GM23338 (cell line): ENCODE results near the gene GUCY1A1. TPM values are rescaled to one million over a fixed set of nuclear protein-coding genes. Genes with fewer than 3 reads are reported as not detected.

Experiments used
- ATAC-seq: fragments of 200-7000 bp; cut with Tn5 transposase; 3 replicates; pipeline ENCODE4 v1.9.1; 2020
- DNase-seq: peaks from one replicate; pipeline ENCODE4 v3.0.0-alpha.2; 2015; ENCODE audit warnings: low spot score
- H2AFZ ChIP-seq: fragments of 200-600 bp; sonication (generic); 2 replicates; pipeline ENCODE4 v1.8.0; 2016; ENCODE audit warnings: antibody characterized with exemption, mild to moderate bottlenecking, moderate library complexity
- H3F3A ChIP-seq: fragments of 200-600 bp; sonication (generic); replicated peaks from 2 replicates; pipeline ENCODE4 v1.8.0; 2017; ENCODE audit warnings: antibody characterized with exemption, mixed run types, low read depth
- H3K27ac ChIP-seq: fragments of 200-600 bp; sonication (generic); 2 replicates; pipeline ENCODE4 v1.6.1; 2016; ENCODE audit warnings: low read depth
- H3K27me3 ChIP-seq: fragments of 200-600 bp; sonication (generic); 2 replicates; pipeline ENCODE4 v1.8.0; 2016; ENCODE audit warnings: mild to moderate bottlenecking, mixed run types, moderate library complexity; ENCODE audit not compliant: insufficient read depth
- H3K36me3 ChIP-seq: fragments of 200-600 bp; sonication (generic); 2 replicates; pipeline ENCODE4 v1.8.0; 2016; ENCODE audit warnings: mild to moderate bottlenecking; ENCODE audit not compliant: insufficient read depth
- H3K4me1 ChIP-seq: fragments of 200-600 bp; sonication (generic); 2 replicates; pipeline ENCODE4 v1.8.0; 2016; ENCODE audit warnings: mild to moderate bottlenecking, moderate library complexity; ENCODE audit not compliant: insufficient read depth
- H3K4me2 ChIP-seq: fragments of 200-600 bp; sonication (generic); 2 replicates; pipeline ENCODE4 v1.7.1; 2017; ENCODE audit warnings: mixed run types
- H3K4me3 ChIP-seq: fragments of 200-600 bp; sonication (generic); 2 replicates; pipeline ENCODE4 v1.6.1; 2016; ENCODE audit warnings: mixed run types
- H3K79me2 ChIP-seq: fragments of 200-600 bp; sonication (generic); replicated peaks from 2 replicates; pipeline ENCODE4 v1.8.0; 2017; ENCODE audit warnings: mild to moderate bottlenecking; ENCODE audit not compliant: insufficient read depth
- H3K9me2 ChIP-seq: fragments of 200-600 bp; sonication (generic); 2 replicates; pipeline ENCODE4 v1.8.0; 2017; ENCODE audit not compliant: insufficient read depth
- H4K20me1 ChIP-seq: fragments of 200-600 bp; sonication (generic); replicated peaks from 2 replicates; pipeline ENCODE4 v1.8.0; 2017; ENCODE audit warnings: mild to moderate bottlenecking; ENCODE audit not compliant: insufficient read depth
- H3K27ac Mint-ChIP-seq: 2 replicates; pipeline ENCODE4 v1.8.0; 2020; ENCODE audit warnings: inconsistent platforms, mild to moderate bottlenecking, moderate library complexity, mixed read lengths
- H3K27me3 Mint-ChIP-seq: 3 replicates; pipeline ENCODE4 v1.8.0; 2022; ENCODE audit warnings: low read depth, mild to moderate bottlenecking, moderate library complexity, mixed read lengths, inconsistent platforms; ENCODE audit not compliant: insufficient read depth, poor library complexity
- H3K36me3 Mint-ChIP-seq: 3 replicates; pipeline ENCODE4 v1.8.0; 2021; ENCODE audit warnings: low read depth, mild to moderate bottlenecking, inconsistent platforms, moderate library complexity, mixed read lengths
- H3K4me1 Mint-ChIP-seq: 3 replicates; pipeline ENCODE4 v1.8.0; 2020; ENCODE audit warnings: mild to moderate bottlenecking, inconsistent platforms, mixed read lengths
- H3K4me3 Mint-ChIP-seq: 3 replicates; pipeline ENCODE4 v1.8.0; 2021; ENCODE audit warnings: moderate library complexity, mild to moderate bottlenecking, inconsistent platforms, mixed read lengths
- H3K9me3 Mint-ChIP-seq: 3 replicates; pipeline ENCODE4 v1.8.0; 2020; ENCODE audit warnings: moderate library complexity, mild to moderate bottlenecking, inconsistent platforms, mixed read lengths
- CREB1 ChIP-seq: fragments of 250-450 bp; sonication (Bioruptor Pico); IDR thresholded peaks from 2 replicates; pipeline ENCODE4 v1.5.0; 2020; ENCODE audit warnings: low read depth, mild to moderate bottlenecking, moderate library complexity
- CTCF ChIP-seq, 2 experiments: fragments of 200-600 bp in 1 of 2; sonication (generic) in 1 of 2; conservative IDR thresholded peaks; 2 replicates each; pipeline versions ENCODE4 v1.5.1 to v1.6.1; 2016 to 2017; ENCODE audit warnings: antibody characterized with exemption in 2 of 2, low read depth in 2 of 2, mild to moderate bottlenecking in 2 of 2, moderate library complexity in 1 of 2
- ETS1 ChIP-seq: IDR thresholded peaks from 2 replicates; pipeline ENCODE4 v1.6.1; 2016; ENCODE audit warnings: antibody characterized with exemption
- JUNB ChIP-seq: IDR thresholded peaks from one replicate; pipeline ENCODE4 v1.6.1; 2016; ENCODE audit warnings: antibody characterized with exemption; ENCODE audit not compliant: unreplicated experiment
- ZNF114 ChIP-seq: fragments of 250-450 bp; sonication (Bioruptor Pico); IDR thresholded peaks from 2 replicates; pipeline ENCODE4 v1.5.0; 2020; ENCODE audit warnings: mild to moderate bottlenecking, moderate library complexity
- ZNF331 ChIP-seq: fragments of 250-450 bp; sonication (Bioruptor Pico); IDR thresholded peaks from 2 replicates; pipeline ENCODE4 v1.5.0; 2020; ENCODE audit warnings: low read depth, mild to moderate bottlenecking, moderate library complexity
- ZNF462 ChIP-seq: fragments of 250-450 bp; sonication (Bioruptor Pico); IDR thresholded peaks from 2 replicates; pipeline ENCODE4 v1.5.0; 2020; ENCODE audit warnings: mild to moderate bottlenecking, moderate library complexity
- polyA plus RNA-seq: library from polyadenylated mRNA; unstranded; fragments of >200 nt; fragmentation: Nextera tagmentation; extraction: Ambion mirVana; gene quantifications from 2 replicates; pipeline ENCODE4 v1.2.1, GENCODE V29; 2016
- total RNA-seq: library from RNA; depleted of rRNA; stranded (reverse); fragments of >200 nt; shearing (Covaris generic); gene quantifications from 2 replicates; pipeline ENCODE4 v1.2.3, GENCODE V29; 2014

The GUCY1A1 gene
- total and polyA plus RNA-seq, 2 experiments from 2014 or later, result not detected

GRCh38 chr4:155643087-155643486, 23.6 kb upstream of the GUCY1A1 start:
- no peaks in the 10 kb centered on the region for H3K36me3 ChIP-seq
- H3K27ac ChIP-seq, result no peak overlapping the region
- H3K36me3 Mint-ChIP-seq, result no peaks in the 10 kb centered on the region
- H3K27me3 ChIP-seq, result no peaks in the 10 kb centered on the region
- no peaks in the 10 kb centered on the region for H3K9me3 Mint-ChIP-seq
- no peak overlapping the region for H3K4me2 ChIP-seq
- no peak for DNase-seq
- no peak for TF ChIP-seq ZNF331 (CRISPR knock-in tag)
- TF ChIP-seq JUNB, result no peak
- TF ChIP-seq ZNF114 (CRISPR knock-in tag), result no peak
- no peak for TF ChIP-seq ETS1
- TF ChIP-seq CTCF (conservative IDR thresholded peaks at IDR 0.05; ENCODE audit: low read depth in 2 of 2), result no peak
- TF ChIP-seq CREB1 (CRISPR knock-in tag), result no peak
- TF ChIP-seq ZNF462 (CRISPR knock-in tag), result no peak
- no peaks in the 10 kb centered on the region for H3K4me1 Mint-ChIP-seq
- no peak overlapping the region for H3K27ac Mint-ChIP-seq
- no peaks in the 10 kb centered on the region for H3K9me2 ChIP-seq
- no peak overlapping the region for H3K4me3 Mint-ChIP-seq
- no peak for ATAC-seq
- H3K79me2 ChIP-seq, result no peaks in the 10 kb centered on the region
- H3K4me1 ChIP-seq, result no peaks in the 10 kb centered on the region
- H4K20me1 ChIP-seq, result no peaks in the 10 kb centered on the region
- H3F3A ChIP-seq, result no peaks in the 10 kb centered on the region
- no peak overlapping the region for H2AFZ ChIP-seq
- no peak overlapping the region for H3K4me3 ChIP-seq
- no peaks in the 10 kb centered on the region for H3K27me3 Mint-ChIP-seq
